Measurements from ENCODE around the gene KISS1R.

DNA sequence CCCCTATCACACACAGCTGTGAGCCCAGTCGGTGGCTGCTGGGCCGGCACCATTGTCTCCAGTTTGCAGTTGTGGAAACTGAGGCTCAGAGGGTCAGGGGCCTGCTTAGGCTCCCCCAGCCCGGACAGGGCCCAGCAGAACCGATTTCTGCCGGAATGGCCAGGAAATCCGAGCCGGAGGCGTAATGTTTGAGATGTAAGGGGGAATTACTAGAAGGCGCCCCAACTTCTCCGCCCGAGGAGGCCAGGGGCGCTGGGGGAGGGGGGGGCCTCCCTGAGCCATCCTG lies 962 bp downstream of the KISS1R start:
- TF ChIP-seq, protein P1, sequence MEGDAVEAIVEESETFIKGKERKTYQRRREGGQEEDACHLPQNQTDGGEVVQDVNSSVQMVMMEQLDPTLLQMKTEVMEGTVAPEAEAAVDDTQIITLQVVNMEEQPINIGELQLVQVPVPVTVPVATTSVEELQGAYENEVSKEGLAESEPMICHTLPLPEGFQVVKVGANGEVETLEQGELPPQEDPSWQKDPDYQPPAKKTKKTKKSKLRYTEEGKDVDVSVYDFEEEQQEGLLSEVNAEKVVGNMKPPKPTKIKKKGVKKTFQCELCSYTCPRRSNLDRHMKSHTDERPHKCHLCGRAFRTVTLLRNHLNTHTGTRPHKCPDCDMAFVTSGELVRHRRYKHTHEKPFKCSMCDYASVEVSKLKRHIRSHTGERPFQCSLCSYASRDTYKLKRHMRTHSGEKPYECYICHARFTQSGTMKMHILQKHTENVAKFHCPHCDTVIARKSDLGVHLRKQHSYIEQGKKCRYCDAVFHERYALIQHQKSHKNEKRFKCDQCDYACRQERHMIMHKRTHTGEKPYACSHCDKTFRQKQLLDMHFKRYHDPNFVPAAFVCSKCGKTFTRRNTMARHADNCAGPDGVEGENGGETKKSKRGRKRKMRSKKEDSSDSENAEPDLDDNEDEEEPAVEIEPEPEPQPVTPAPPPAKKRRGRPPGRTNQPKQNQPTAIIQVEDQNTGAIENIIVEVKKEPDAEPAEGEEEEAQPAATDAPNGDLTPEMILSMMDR (IDR thresholded peaks at IDR 0.05) = no peak
- TF ChIP-seq POLR2AphosphoS5 (IDR thresholded peaks at IDR 0.05) = no peak
- TF ChIP-seq POLR2A (IDR thresholded peaks at IDR 0.05) = no peak
- TF ChIP-seq EP300 (IDR thresholded peaks at IDR 0.05; ENCODE audit: low read depth) = no peak
